HEK293 (cell line): ENCODE results near the gene COP1.

Experiments used
- KLF9 ChIP-seq: fragments of 450-650 bp; formaldehyde crosslinking; IDR thresholded peaks from 2 replicates; pipeline ENCODE4 v1.5.1; 2016; ENCODE audit warnings: missing biosample characterization, missing genetic modification characterization, low read depth
- ZFP37 ChIP-seq: fragments of 450-650 bp; formaldehyde crosslinking; IDR thresholded peaks from 2 replicates; pipeline ENCODE4 v1.5.1; 2016; ENCODE audit warnings: missing biosample characterization, missing genetic modification characterization
- ZNF138 ChIP-seq: fragments of 450-650 bp; formaldehyde crosslinking; IDR thresholded peaks from 2 replicates; pipeline ENCODE4 v1.5.1; 2016; ENCODE audit warnings: missing biosample characterization, missing genetic modification characterization, borderline replicate concordance
- ZNF530 ChIP-seq: fragments of 450-650 bp; formaldehyde crosslinking; IDR thresholded peaks from 2 replicates; pipeline ENCODE4 v1.5.1; 2016; ENCODE audit warnings: low read depth, missing biosample characterization, missing genetic modification characterization
- TF ChIP-seq, protein P1 (sequence below): fragments of 450-650 bp; formaldehyde crosslinking; IDR thresholded peaks from 2 replicates; pipeline ENCODE4 v1.5.1; 2016; ENCODE audit warnings: missing biosample characterization, missing genetic modification characterization, low read depth
- TF ChIP-seq, protein P2 (sequence below): fragments of 450-650 bp; IDR thresholded peaks from 2 replicates; pipeline ENCODE4 v1.5.1; 2018; ENCODE audit warnings: missing biosample characterization, mild to moderate bottlenecking, missing genetic modification characterization

DNA sequence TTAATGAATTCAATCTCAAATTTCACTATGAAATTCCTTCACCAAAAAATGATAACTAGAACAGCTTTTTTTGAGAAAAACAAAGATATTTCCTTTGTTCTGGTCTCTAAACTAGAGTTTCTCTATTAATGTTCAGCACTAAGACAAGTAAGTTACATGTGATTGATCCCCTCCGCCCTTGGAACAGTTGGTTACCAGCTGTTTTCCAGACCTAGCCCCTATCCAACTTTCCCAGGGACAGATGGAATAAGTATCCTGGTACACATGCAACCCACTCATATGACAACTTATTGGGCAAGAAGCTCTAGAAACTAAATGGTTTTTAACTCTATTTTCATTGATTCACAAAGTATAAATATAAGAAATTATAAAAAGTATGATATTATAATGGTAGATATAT, 140.4 kb downstream of the COP1 start:
- TF ChIP-seq, protein P1, sequence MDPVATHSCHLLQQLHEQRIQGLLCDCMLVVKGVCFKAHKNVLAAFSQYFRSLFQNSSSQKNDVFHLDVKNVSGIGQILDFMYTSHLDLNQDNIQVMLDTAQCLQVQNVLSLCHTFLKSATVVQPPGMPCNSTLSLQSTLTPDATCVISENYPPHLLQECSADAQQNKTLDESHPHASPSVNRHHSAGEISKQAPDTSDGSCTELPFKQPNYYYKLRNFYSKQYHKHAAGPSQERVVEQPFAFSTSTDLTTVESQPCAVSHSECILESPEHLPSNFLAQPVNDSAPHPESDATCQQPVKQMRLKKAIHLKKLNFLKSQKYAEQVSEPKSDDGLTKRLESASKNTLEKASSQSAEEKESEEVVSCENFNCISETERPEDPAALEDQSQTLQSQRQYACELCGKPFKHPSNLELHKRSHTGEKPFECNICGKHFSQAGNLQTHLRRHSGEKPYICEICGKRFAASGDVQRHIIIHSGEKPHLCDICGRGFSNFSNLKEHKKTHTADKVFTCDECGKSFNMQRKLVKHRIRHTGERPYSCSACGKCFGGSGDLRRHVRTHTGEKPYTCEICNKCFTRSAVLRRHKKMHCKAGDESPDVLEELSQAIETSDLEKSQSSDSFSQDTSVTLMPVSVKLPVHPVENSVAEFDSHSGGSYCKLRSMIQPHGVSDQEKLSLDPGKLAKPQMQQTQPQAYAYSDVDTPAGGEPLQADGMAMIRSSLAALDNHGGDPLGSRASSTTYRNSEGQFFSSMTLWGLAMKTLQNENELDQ (tag by site-specific recombination) = no peak
- TF ChIP-seq ZNF530 (tag by site-specific recombination) = no peak
- TF ChIP-seq KLF9 = no peak
- TF ChIP-seq, protein P2, sequence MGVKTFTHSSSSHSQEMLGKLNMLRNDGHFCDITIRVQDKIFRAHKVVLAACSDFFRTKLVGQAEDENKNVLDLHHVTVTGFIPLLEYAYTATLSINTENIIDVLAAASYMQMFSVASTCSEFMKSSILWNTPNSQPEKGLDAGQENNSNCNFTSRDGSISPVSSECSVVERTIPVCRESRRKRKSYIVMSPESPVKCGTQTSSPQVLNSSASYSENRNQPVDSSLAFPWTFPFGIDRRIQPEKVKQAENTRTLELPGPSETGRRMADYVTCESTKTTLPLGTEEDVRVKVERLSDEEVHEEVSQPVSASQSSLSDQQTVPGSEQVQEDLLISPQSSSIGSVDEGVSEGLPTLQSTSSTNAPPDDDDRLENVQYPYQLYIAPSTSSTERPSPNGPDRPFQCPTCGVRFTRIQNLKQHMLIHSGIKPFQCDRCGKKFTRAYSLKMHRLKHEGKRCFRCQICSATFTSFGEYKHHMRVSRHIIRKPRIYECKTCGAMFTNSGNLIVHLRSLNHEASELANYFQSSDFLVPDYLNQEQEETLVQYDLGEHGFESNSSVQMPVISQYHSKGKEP = no peak
- no peak for TF ChIP-seq ZFP37 (tag by site-specific recombination)
- TF ChIP-seq ZNF138 (tag by site-specific recombination) = no peak
